GM12878 (cell line): ENCODE results near the gene SLC13A3. TPM values are rescaled to one million over a fixed set of nuclear protein-coding genes. Genes with fewer than 3 reads are reported as not detected.

Source experiments
- ATAC-seq: fragments of 200-7000 bp; cut with Tn5 transposase; 3 replicates; pipeline ENCODE4 v1.9.1; 2020; ENCODE audit warnings: mild to moderate bottlenecking, moderate library complexity
- BruUV-seq: library from RNA; stranded (reverse); fragments of 400-500 nt; replicated peaks from 2 replicates; lab custom pipeline; 2021; lab: Mats Ljungman, UMichigan
- CTCF ChIA-PET: fragments of 300-600 bp; sonication (Branson Sonifier 250); formaldehyde crosslinking; extraction: SDS; loops from one replicate; lab custom pipeline; 2021; ENCODE audit warnings: inconsistent platforms; lab: Yijun Ruan, JAX
- POLR2A ChIA-PET: fragments of 350-600 bp; formaldehyde crosslinking; extraction: SDS; loops from one replicate; lab custom pipeline; 2021; ENCODE audit warnings: inconsistent platforms; lab: Charles Lee
- RAD21 ChIA-PET: fragments of 300-600 bp; sonication (Branson Sonifier 250); formaldehyde crosslinking; loops from one replicate; lab custom pipeline; 2023; ENCODE audit warnings: antibody characterized with exemption; ENCODE audit not compliant: unreplicated experiment; lab: Charles Lee
- SMC1A ChIA-PET: fragments of 300-600 bp; sonication (Branson Sonifier 250); formaldehyde crosslinking; loops from one replicate; lab custom pipeline; 2023; ENCODE audit not compliant: unreplicated experiment, uncharacterized antibody; lab: Charles Lee
- DNase-seq: peaks from one replicate; pipeline ENCODE4 v3.0.0-alpha.2; 2011; ENCODE audit warnings: low read depth, low spot score
- FAIRE-seq: peaks from 3 replicates; lab custom pipeline; 2011; peaks lifted over from hg19 to GRCh38; lab: Jason Lieb, UNC
- H2AFZ ChIP-seq: 2 replicates; pipeline ENCODE4 v1.6.0; 2011; ENCODE audit warnings: low read depth, low read length, control low read depth; ENCODE audit not compliant: control insufficient read depth
- H3K27ac ChIP-seq: 2 replicates; pipeline ENCODE4 v1.5.1; 2011; ENCODE audit warnings: control low read depth; ENCODE audit not compliant: control insufficient read depth, insufficient read depth
- H3K27me3 ChIP-seq, 2 experiments: replicated peaks in 1 of 2; 2 replicates each; pipeline versions ENCODE4 v1.6.0 to v1.6.1; 2011; ENCODE audit warnings: low read length in 1 of 2; ENCODE audit not compliant: control insufficient read depth in 2 of 2, insufficient read depth in 2 of 2
- H3K36me3 ChIP-seq, 2 experiments: 2 replicates each; pipeline ENCODE4 v1.5.1; 2011; ENCODE audit warnings: low read length in 1 of 2; ENCODE audit not compliant: control insufficient read depth in 2 of 2, insufficient read depth in 2 of 2
- H3K4me1 ChIP-seq: 2 replicates; pipeline ENCODE4 v1.6.1; 2011; ENCODE audit warnings: mild to moderate bottlenecking, low read length, moderate library complexity, mixed read lengths; ENCODE audit not compliant: control insufficient read depth, insufficient read depth
- H3K4me2 ChIP-seq: 2 replicates; pipeline ENCODE4 v1.6.0; 2011; ENCODE audit warnings: control low read depth; ENCODE audit not compliant: control insufficient read depth, insufficient read depth
- H3K4me3 ChIP-seq: fragments of 200-600 bp; sonication (generic); 2 replicates; pipeline ENCODE4 v1.5.1; 2016
- H3K79me2 ChIP-seq: 2 replicates; pipeline ENCODE4 v1.6.0; 2011; ENCODE audit warnings: low read length; ENCODE audit not compliant: control insufficient read depth, insufficient read depth
- H3K9ac ChIP-seq: 2 replicates; pipeline ENCODE4 v1.8.0; 2011; ENCODE audit warnings: low read length, control low read depth, mixed read lengths; ENCODE audit not compliant: control insufficient read depth, insufficient read depth
- H3K9me3 ChIP-seq: replicated peaks from 3 replicates; pipeline ENCODE4 v1.5.1; 2011; ENCODE audit warnings: mild to moderate bottlenecking, low read length; ENCODE audit not compliant: control insufficient read depth, insufficient read depth
- H4K20me1 ChIP-seq: 2 replicates; pipeline ENCODE4 v1.6.0; 2011; ENCODE audit not compliant: control insufficient read depth, insufficient read depth
- CHD1 ChIP-seq: IDR thresholded peaks from 2 replicates; pipeline ENCODE4 v1.6.1; 2012; ENCODE audit warnings: low read depth, low read length, improper control_type of control experiment
- JUND ChIP-seq: IDR thresholded peaks from 2 replicates; pipeline ENCODE4 v1.6.1; 2012; ENCODE audit warnings: low read depth, mild to moderate bottlenecking, low read length, improper control_type of control experiment, moderate library complexity
- KAT2A ChIP-seq: conservative IDR thresholded peaks from 2 replicates; pipeline ENCODE4 v1.6.1; 2011; ENCODE audit warnings: low read depth, low read length; ENCODE audit not compliant: control insufficient read depth
- MEF2A ChIP-seq: IDR thresholded peaks from 2 replicates; pipeline ENCODE4 v1.6.1; 2011; ENCODE audit warnings: low read depth, mild to moderate bottlenecking, low read length, moderate library complexity; ENCODE audit not compliant: insufficient read depth
- PAX8 ChIP-seq: fragments of 450-650 bp; IDR thresholded peaks from 2 replicates; pipeline ENCODE4 v1.6.1; 2017; ENCODE audit warnings: mild to moderate bottlenecking, moderate library complexity
- POU2F2 ChIP-seq: IDR thresholded peaks from 3 replicates; pipeline ENCODE4 v1.6.1; 2011; ENCODE audit warnings: low read depth, mild to moderate bottlenecking, low read length, borderline replicate concordance
- STAT3 ChIP-seq: IDR thresholded peaks from 2 replicates; pipeline ENCODE4 v1.6.1; 2011; ENCODE audit warnings: low read depth, low read length, improper control_type of control experiment
- ZNF217 ChIP-seq: fragments of 450-650 bp; IDR thresholded peaks from 2 replicates; pipeline ENCODE4 v1.6.1; 2017; ENCODE audit warnings: antibody characterized with exemption, mild to moderate bottlenecking
- ZNF384 ChIP-seq: IDR thresholded peaks from 2 replicates; pipeline ENCODE4 v1.6.1; 2012; ENCODE audit warnings: low read depth, mild to moderate bottlenecking, low read length, improper control_type of control experiment, borderline replicate concordance
- WGBS: methylation state at CpG from one replicate; pipeline ENCODE4 v1.1.6; 2016; ENCODE audit warnings: low lambda C conversion rate; ENCODE audit not compliant: insufficient replicate concordance, insufficient coverage; ENCODE audit errors: missing lambda C conversion rate; 5-methylcytosine and 5-hydroxymethylcytosine counted together
- in situ Hi-C: fragments of 300-500 bp; cut with MboI; formaldehyde crosslinking; loops from 9 replicates; pipeline ENCODE4 v1.14.3; 2018; ENCODE audit warnings: mixed read lengths
- intact Hi-C: fragments of 100-400 bp; cut with micrococcal nuclease; formaldehyde crosslinking; loops from one replicate; pipeline ENCODE4 v1.14.2; 2022; ENCODE audit not compliant: unreplicated experiment
- polyA plus RNA-seq, 11 experiments: library from polyadenylated mRNA; depleted of rRNA in 4 of 11; unstranded in 6 of 11; stranded (reverse) in 5 of 11; fragments of >200 nt; fragmentation: Nextera tagmentation in 4 of 11; fragmentation: Illumina TruSeq in 1 of 11; extraction: Ambion mirVana in 4 of 11; extraction: Trizol in 1 of 11; gene quantifications; 1 replicate in 1 of 11; 2 replicates in 10 of 11; pipeline versions ENCODE4 v1.2.1 to v1.2.3, GENCODE V29; 2011 to 2016; ENCODE audit warnings: inconsistent platforms in 2 of 11, missing spikeins in 2 of 11, low read depth in 1 of 11
- total RNA-seq, 4 experiments: library from RNA; depleted of rRNA in 3 of 4; stranded (reverse); fragments of >200 nt in 3 of 4; fragmentation: Illumina TruSeq in 1 of 4; extraction: Trizol in 1 of 4; gene quantifications; 2 replicates each; pipeline versions ENCODE4 v1.2.1 to v1.2.3, GENCODE V29; 2013 to 2021

The SLC13A3 gene
- total and polyA plus RNA-seq, 10 of the 15 experiments (the other 5 are each of a cell fraction or from before 2014, with no cell fraction given): 0.03 to 0.76 (median 0.07) TPM; not detected in 4

- ChIA-PET RAD21 (no interaction called here), CTCF (no interaction called here), POLR2A (no interaction called here)
- ATAC-seq: no peak
- H3K27me3 ChIP-seq: no peaks in the 10 kb centered on the region
- no peak overlapping the region for H3K9ac ChIP-seq
- BruUV-seq: no TSS peak
- FAIRE-seq: no peak
- H3K4me1 ChIP-seq: no peaks in the 10 kb centered on the region
- no peak overlapping the region for H2AFZ ChIP-seq
- no peaks in the 10 kb centered on the region for H3K79me2 ChIP-seq
- intact Hi-C loops: no loop called here
- no peak overlapping the region for H3K4me2 ChIP-seq
- H4K20me1 ChIP-seq: no peaks in the 10 kb centered on the region
- WGBS: 23% methylated on average over 13 of the region's 13 CpGs
- DNase-seq: no peak
- no peaks in the 10 kb centered on the region for H3K9me3 ChIP-seq
- in situ Hi-C loops: no loop called here
- TF ChIP-seq ZNF217: no peak
- no peak for TF ChIP-seq KAT2A
- TF ChIP-seq CHD1: no peak
- no peak for TF ChIP-seq MEF2A
- TF ChIP-seq POU2F2: no peak
- no peak for TF ChIP-seq STAT3
- no peak for TF ChIP-seq PAX8
- no peak for TF ChIP-seq JUND
- no peak for TF ChIP-seq ZNF384
- TF ChIP-seq, all 136 proteins: peak for 0
- H3K27ac ChIP-seq: no peak overlapping the region
- SMC1A ChIA-PET: interaction anchor here (1.1 kb wide), 1 partner anchor 55 kb away, joined by 3 read pairs; the partner anchor contains the start of gene OCSTAMP
- no peaks in the 10 kb centered on the region for H3K36me3 ChIP-seq
- H3K4me3 ChIP-seq: no peak overlapping the region
These were observed 46.6 kb downstream of the SLC13A3 start for GRCh38 chr20:46604551-46605133.
